A549 (cell line): ENCODE measurements around the gene DGAT2L6. TPM values are rescaled to one million over a fixed set of nuclear protein-coding genes. Genes with fewer than 3 reads are reported as not detected.

Experiments used
- ATAC-seq, 2 experiments: fragments of 200-7000 bp in 1 of 2; fragments of >200 bp in 1 of 2; cut with Nextera tagmentation in 1 of 2; cut with Tn5 transposase in 1 of 2; 3 replicates each; pipeline versions ENCODE4 v1.8.0 to v1.9.1; 2018 to 2020; ENCODE audit warnings: mild to moderate bottlenecking in 1 of 2, moderate library complexity in 1 of 2
- CTCF ChIA-PET: fragments of 300-600 bp; sonication (Branson Sonifier 250); formaldehyde crosslinking; extraction: SDS; loops from one replicate; lab custom pipeline; 2021; ENCODE audit warnings: antibody characterized with exemption, inconsistent platforms; lab: Yijun Ruan, JAX
- POLR2A ChIA-PET: fragments of 350-600 bp; formaldehyde crosslinking; extraction: SDS; loops from one replicate; lab custom pipeline; 2021; ENCODE audit warnings: antibody characterized with exemption, inconsistent platforms; lab: Yijun Ruan, JAX
- DNase-seq, 2 experiments: peaks; one replicate each; pipeline versions ENCODE4 v3.0.0 to v3.0.0-alpha.2; 2011 to 2016; ENCODE audit warnings: low read depth in 1 of 2, low spot score in 1 of 2
- FAIRE-seq: peaks from 2 replicates; lab custom pipeline; 2011; peaks lifted over from hg19 to GRCh38; lab: Jason Lieb, UNC
- H3K27ac ChIP-seq, 2 experiments: fragments of >200 bp; sonication (Bioruptor Twin); formaldehyde crosslinking; 3 replicates each; pipeline ENCODE4 v1.5.1; 2016 to 2017
- H3K4me1 ChIP-seq: fragments of >200 bp; sonication (Bioruptor Twin); formaldehyde crosslinking; 3 replicates; pipeline ENCODE4 v1.6.1; 2016
- H3K4me2 ChIP-seq: fragments of >200 bp; sonication (Bioruptor Twin); formaldehyde crosslinking; 3 replicates; pipeline ENCODE4 v1.6.1; 2016
- H3K4me3 ChIP-seq: fragments of >200 bp; sonication (Bioruptor Twin); formaldehyde crosslinking; 3 replicates; pipeline ENCODE4 v1.5.1; 2016
- H3K9me3 ChIP-seq: fragments of >200 bp; sonication (Bioruptor Twin); formaldehyde crosslinking; 3 replicates; pipeline ENCODE4 v1.6.1; 2016
- ATOH8 ChIP-seq: fragments of 250-450 bp; sonication (Bioruptor Pico); IDR thresholded peaks from 2 replicates; pipeline ENCODE4 v1.5.0; 2020; ENCODE audit warnings: low read depth, mild to moderate bottlenecking, moderate library complexity
- BHLHE40 ChIP-seq: IDR thresholded peaks from 2 replicates; pipeline ENCODE4 v1.6.1; 2012; ENCODE audit warnings: low read depth, low read length, inconsistent platforms
- CBX8 ChIP-seq: fragments of 200-600 bp; sonication (generic); IDR thresholded peaks from 2 replicates; pipeline ENCODE4 v1.6.1; 2016
- CEBPB ChIP-seq, 2 experiments: fragments of >200 bp in 1 of 2; sonication (Bioruptor Twin) in 1 of 2; formaldehyde crosslinking in 1 of 2; IDR thresholded peaks; 2 replicates each; pipeline ENCODE4 v1.6.1; 2012 to 2016
- CHD2 ChIP-seq: fragments of 150-350 bp; IDR thresholded peaks from 2 replicates; pipeline ENCODE4 v1.6.1; 2014; ENCODE audit warnings: low read length; ENCODE audit not compliant: partially characterized antibody
- CTCF ChIP-seq: fragments of >200 bp; sonication (Bioruptor Twin); formaldehyde crosslinking; IDR thresholded peaks from 3 replicates; pipeline ENCODE4 v1.5.1; 2016
- EHF ChIP-seq: fragments of 250-450 bp; sonication (Bioruptor Pico); IDR thresholded peaks from 2 replicates; pipeline ENCODE4 v1.5.0; 2020; ENCODE audit warnings: mild to moderate bottlenecking
- ELK1 ChIP-seq: fragments of 150-350 bp; IDR thresholded peaks from 2 replicates; pipeline ENCODE4 v1.6.1; 2014; ENCODE audit warnings: low read depth, mild to moderate bottlenecking, low read length
- EP300 ChIP-seq, 2 experiments: fragments of >200 bp; sonication (Bioruptor Twin); formaldehyde crosslinking; IDR thresholded peaks; 2 replicates in 1 of 2; 3 replicates in 1 of 2; pipeline ENCODE4 v1.6.1; 2016 to 2017
- GATA3 ChIP-seq: IDR thresholded peaks from 2 replicates; pipeline ENCODE4 v1.6.1; 2012; ENCODE audit warnings: borderline replicate concordance
- HES2 ChIP-seq: fragments of >200 bp; sonication (Bioruptor Twin); formaldehyde crosslinking; IDR thresholded peaks from 2 replicates; pipeline ENCODE4 v1.6.1; 2016
- HMGXB4 ChIP-seq: fragments of 250-450 bp; sonication (Bioruptor Pico); IDR thresholded peaks from 2 replicates; pipeline ENCODE4 v1.5.0; 2021; ENCODE audit warnings: mild to moderate bottlenecking, moderate library complexity, borderline replicate concordance
- KDM1A ChIP-seq: fragments of 200-600 bp; sonication (generic); IDR thresholded peaks from 2 replicates; pipeline ENCODE4 v1.6.1; 2016; ENCODE audit warnings: low read depth, mild to moderate bottlenecking
- MYC ChIP-seq: IDR thresholded peaks from 2 replicates; pipeline ENCODE4 v1.6.1; 2012; ENCODE audit warnings: mild to moderate bottlenecking, inconsistent platforms, low read length, improper control_type of control experiment, borderline replicate concordance
- POLR2A ChIP-seq: IDR thresholded peaks from 2 replicates; pipeline ENCODE4 v1.6.1; 2012; ENCODE audit warnings: mild to moderate bottlenecking, low read length
- RAD21 ChIP-seq, 2 experiments: fragments of >200 bp in 1 of 2; sonication (Bioruptor Twin) in 1 of 2; formaldehyde crosslinking in 1 of 2; IDR thresholded peaks in 1 of 2; conservative IDR thresholded peaks in 1 of 2; 2 replicates in 1 of 2; 3 replicates in 1 of 2; pipeline ENCODE4 v1.6.1; 2012 to 2018; ENCODE audit warnings: inconsistent platforms in 1 of 2
- RARB ChIP-seq: fragments of 250-450 bp; sonication (Bioruptor Pico); IDR thresholded peaks from 2 replicates; pipeline ENCODE4 v1.8.0; 2021; ENCODE audit warnings: mild to moderate bottlenecking, moderate library complexity
- RFX5 ChIP-seq: fragments of 450-650 bp; IDR thresholded peaks from 2 replicates; pipeline ENCODE4 v1.7.1; 2014; ENCODE audit warnings: antibody characterized with exemption, mild to moderate bottlenecking, moderate library complexity
- SMC3 ChIP-seq: fragments of >200 bp; sonication (Bioruptor Twin); formaldehyde crosslinking; IDR thresholded peaks from 3 replicates; pipeline ENCODE4 v1.6.1; 2018; ENCODE audit warnings: inconsistent platforms
- SREBF2 ChIP-seq: fragments of 450-650 bp; IDR thresholded peaks from 2 replicates; pipeline ENCODE4 v1.6.1; 2014; ENCODE audit warnings: mild to moderate bottlenecking, moderate library complexity
- ZC3H11A ChIP-seq: fragments of 450-650 bp; IDR thresholded peaks from 2 replicates; pipeline ENCODE4 v1.6.1; 2014; ENCODE audit warnings: antibody characterized with exemption, mild to moderate bottlenecking
- ZFP36 ChIP-seq: fragments of 450-650 bp; IDR thresholded peaks from 2 replicates; pipeline ENCODE4 v1.6.1; 2014; ENCODE audit warnings: borderline replicate concordance; ENCODE audit not compliant: partially characterized antibody
- WGBS: methylation state at CpG from one replicate; pipeline ENCODE4 v1.1.6; 2017; ENCODE audit errors: missing lambda C conversion rate; 5-methylcytosine and 5-hydroxymethylcytosine counted together
- polyA plus RNA-seq, 4 experiments: library from polyadenylated mRNA; depleted of rRNA in 3 of 4; stranded (reverse); fragments of >200 nt; fragmentation: RNase III in 1 of 4; extraction: RNeasy Plus Mini Kit Qiagen cat#74134 plus additional on column Dnase treatment in 1 of 4; gene quantifications; 2 replicates in 3 of 4; 3 replicates in 1 of 4; pipeline ENCODE4 v1.2.3, GENCODE V29; 2011 to 2017

Gene DGAT2L6
- polyA plus RNA-seq, 2 of the 4 experiments (the other 2 are of a cell fraction) = not detected

- Histone ChIP-seq H3K4me1 (no peaks in the 10 kb centered on the region), H3K4me2 (no peak overlapping the region), H3K9me3 (no peaks in the 10 kb centered on the region), H3K27ac (no peak overlapping the region), H3K4me3 (no peak overlapping the region)
- 90% methylated on average over 2 of the region's 2 CpGs for WGBS
- POLR2A ChIA-PET = no interaction called here
- DNase-seq (no peak), ATAC-seq (no peak), FAIRE-seq (peak; percentile 98)
- CTCF ChIA-PET = no interaction called here
- TF ChIP-seq POLR2A (no peak), RARB (no peak), ATOH8 (CRISPR knock-in tag) (no peak), ELK1 (no peak), GATA3 (no peak), CTCF (no peak), EHF (CRISPR knock-in tag) (no peak), RFX5 (no peak), ZC3H11A (no peak), BHLHE40 (no peak)
Observed at GRCh38 chrX:70141373-70141772, 35.9 kb upstream of the DGAT2L6 start.

GRCh38 chrX:70166601-70167590 lies 10.4 kb upstream of the DGAT2L6 start:
- peak overlapping the region; percentile 91 for H3K4me2 ChIP-seq
- H3K4me1 ChIP-seq = peaks cover 34% of the 10 kb centered on the region
- POLR2A ChIA-PET = interaction anchor here (0.6 to 3.1 kb wide), 3 partner anchors 28 to 1199 kb away, joined by 3 to 38 read pairs (median 4); partner anchors contain the start of genes IGBP1 and TAF1
- H3K27ac ChIP-seq = peak overlapping the region; percentile 77 to 84
- ATAC-seq (peak; percentile 28 to 44; a peak in 3 of 6 replicates), DNase-seq (peak; percentile 12), FAIRE-seq (peak; percentile 28)
- H3K4me3 ChIP-seq = no peak overlapping the region
- WGBS = 71% methylated on average over 19 of the region's 19 CpGs
- no peak for TF ChIP-seq EP300 (IDR thresholded peaks at IDR 0.05)
- TF ChIP-seq CEBPB (IDR thresholded peaks at IDR 0.05) = no peak
- TF ChIP-seq CBX8 = no peak
- TF ChIP-seq HMGXB4 = no peak
- TF ChIP-seq ZFP36 = no peak
- TF ChIP-seq SREBF2 = no peak
- no peak for TF ChIP-seq HES2
- TF ChIP-seq EHF (CRISPR knock-in tag) = no peak
- TF ChIP-seq MYC = no peak
- TF ChIP-seq SMC3 = no peak
- no peak for TF ChIP-seq CHD2
- TF ChIP-seq CTCF = no peak
- no peak for TF ChIP-seq RAD21 (conservative IDR thresholded peaks at IDR 0.05 in 1 of 2, IDR thresholded peaks at IDR 0.05 in 1 of 2)
- no peak for TF ChIP-seq KDM1A
- CTCF ChIA-PET = interaction anchor here (0.6 to 5.1 kb wide), 4 partner anchors 9 to 54 kb away, joined by 3 to 24 read pairs (median 3); partner anchors contain the start of gene IGBP1
- no peaks in the 10 kb centered on the region for H3K9me3 ChIP-seq
